Suprapubic skin (tissue), 4 donors: ENCODE measurements around the gene NBPF1.

Experiments used
- POLR2A ChIP-seq, 2 donors: fragments of 450-650 bp; IDR thresholded peaks; one replicate each; pipeline ENCODE4 v1.6.1; 2017; ENCODE audit warnings: antibody characterized with exemption in 2 of 2, mild to moderate bottlenecking in 2 of 2, moderate library complexity in 2 of 2
- POLR2AphosphoS5 ChIP-seq, 3 donors: sonication (generic); formaldehyde crosslinking; IDR thresholded peaks; one replicate each; pipeline ENCODE4 v1.6.1; 2017; ENCODE audit warnings: antibody characterized with exemption in 3 of 3
- TF ChIP-seq, protein P1 (sequence below), 2 donors: fragments of 200-600 bp in 1 of 2; fragments of 450-650 bp in 1 of 2; sonication (generic) in 1 of 2; IDR thresholded peaks; one replicate each; pipeline ENCODE4 v1.5.1; 2016 to 2019; ENCODE audit warnings: antibody characterized with exemption in 2 of 2, mild to moderate bottlenecking in 1 of 2, moderate library complexity in 1 of 2

DNA sequence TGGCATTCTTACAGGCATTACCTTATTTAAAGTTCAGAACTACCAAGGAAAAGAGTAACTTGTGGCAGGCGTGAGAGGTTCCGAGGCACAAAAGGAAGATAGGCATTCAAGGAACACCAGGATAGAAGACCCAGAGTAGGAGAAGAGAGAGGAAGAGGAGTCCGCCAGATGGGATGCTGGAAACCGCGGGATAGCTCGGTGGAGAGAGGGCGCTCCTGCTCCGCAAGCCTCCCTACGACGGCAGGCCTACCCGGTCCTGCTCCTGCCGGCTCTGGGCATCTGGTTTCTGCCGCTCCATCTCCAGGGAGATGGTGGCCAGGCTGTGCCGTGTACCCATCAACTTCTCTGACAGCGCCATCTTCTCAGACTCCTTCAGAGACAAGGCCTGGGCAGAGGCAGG is 5.4 kb upstream of the NBPF1 start:
- no peak for TF ChIP-seq POLR2AphosphoS5 (IDR thresholded peaks at IDR 0.05)
- TF ChIP-seq, protein P1, sequence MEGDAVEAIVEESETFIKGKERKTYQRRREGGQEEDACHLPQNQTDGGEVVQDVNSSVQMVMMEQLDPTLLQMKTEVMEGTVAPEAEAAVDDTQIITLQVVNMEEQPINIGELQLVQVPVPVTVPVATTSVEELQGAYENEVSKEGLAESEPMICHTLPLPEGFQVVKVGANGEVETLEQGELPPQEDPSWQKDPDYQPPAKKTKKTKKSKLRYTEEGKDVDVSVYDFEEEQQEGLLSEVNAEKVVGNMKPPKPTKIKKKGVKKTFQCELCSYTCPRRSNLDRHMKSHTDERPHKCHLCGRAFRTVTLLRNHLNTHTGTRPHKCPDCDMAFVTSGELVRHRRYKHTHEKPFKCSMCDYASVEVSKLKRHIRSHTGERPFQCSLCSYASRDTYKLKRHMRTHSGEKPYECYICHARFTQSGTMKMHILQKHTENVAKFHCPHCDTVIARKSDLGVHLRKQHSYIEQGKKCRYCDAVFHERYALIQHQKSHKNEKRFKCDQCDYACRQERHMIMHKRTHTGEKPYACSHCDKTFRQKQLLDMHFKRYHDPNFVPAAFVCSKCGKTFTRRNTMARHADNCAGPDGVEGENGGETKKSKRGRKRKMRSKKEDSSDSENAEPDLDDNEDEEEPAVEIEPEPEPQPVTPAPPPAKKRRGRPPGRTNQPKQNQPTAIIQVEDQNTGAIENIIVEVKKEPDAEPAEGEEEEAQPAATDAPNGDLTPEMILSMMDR (IDR thresholded peaks at IDR 0.05): no peak
- no peak for TF ChIP-seq POLR2A (IDR thresholded peaks at IDR 0.05)
